Measurements from ENCODE around the gene DDIAS. TPM values are rescaled to one million over a fixed set of nuclear protein-coding genes. Genes with fewer than 3 reads are reported as not detected.

The DDIAS gene
- total and polyA plus RNA-seq, 10 donors, result 1.5 to 11.1 (median 7.3) TPM

DNA sequence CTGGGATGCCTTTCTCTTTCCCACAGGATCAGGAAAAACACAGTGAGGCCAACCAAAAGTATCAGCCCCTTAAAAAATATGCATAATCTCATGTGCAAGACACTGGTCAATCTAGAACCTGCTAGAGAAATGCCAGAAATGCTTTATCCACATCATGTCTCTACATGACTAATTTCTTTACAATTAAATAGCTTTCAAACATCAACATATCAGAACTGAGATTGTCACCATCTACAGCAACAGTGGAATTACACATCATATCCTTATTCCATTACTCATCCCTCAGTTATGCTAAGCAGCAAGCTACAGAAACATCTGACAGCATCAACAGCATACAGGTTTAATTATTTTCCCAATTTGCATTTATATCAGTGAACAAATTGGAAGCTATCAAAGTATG lies 78.8 kb downstream of the DDIAS start:
- H3K4me1 ChIP-seq, result peaks cover 0 to 24% (median 0%) of the 10 kb centered on the region in 6 donors
- intact Hi-C loops (cut with DNase I; ENCODE audit: low total_unique reads), result no loop called here
- H3K27ac ChIP-seq, result no peak overlapping the region

DNA sequence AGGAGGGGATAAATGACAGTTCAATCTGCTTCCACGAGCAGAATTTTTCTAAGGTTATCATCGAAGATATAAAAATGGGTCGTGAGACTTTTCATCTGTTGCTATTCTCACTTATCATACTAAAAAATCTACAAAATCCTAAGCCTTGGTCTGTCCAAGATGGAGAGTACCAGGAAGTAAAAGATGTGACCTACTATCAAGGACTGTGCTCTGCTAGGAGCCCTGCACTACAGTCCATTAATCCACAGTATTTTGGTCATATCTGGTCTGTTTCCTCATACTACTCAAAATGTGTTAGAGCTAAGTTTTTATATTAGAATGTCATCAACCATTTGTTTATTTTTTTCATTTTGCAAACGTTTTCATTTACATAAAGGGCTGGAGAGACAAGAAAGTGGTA lies 79.4 kb downstream of the DDIAS start:
- no peak for DNase-seq
- H3K27ac ChIP-seq, result no peak overlapping the region

More for the DNA sequence above, 78.8 kb downstream of the DDIAS start:
- Histone ChIP-seq H3K4me3 (no peak overlapping the region), H3K27me3 (replicated peaks in 1 of 7) (no peaks in the 10 kb centered on the region), H3K36me3 (peaks cover 0 to 45% (median 14%) of the 10 kb centered on the region in 6 donors), H3K9me3 (no peaks in the 10 kb centered on the region)
- no peak for DNase-seq
- TF ChIP-seq POLR2A (IDR thresholded peaks at IDR 0.05) (no peak), POLR2AphosphoS5 (IDR thresholded peaks at IDR 0.05) (no peak)
- TF ChIP-seq, protein P1, sequence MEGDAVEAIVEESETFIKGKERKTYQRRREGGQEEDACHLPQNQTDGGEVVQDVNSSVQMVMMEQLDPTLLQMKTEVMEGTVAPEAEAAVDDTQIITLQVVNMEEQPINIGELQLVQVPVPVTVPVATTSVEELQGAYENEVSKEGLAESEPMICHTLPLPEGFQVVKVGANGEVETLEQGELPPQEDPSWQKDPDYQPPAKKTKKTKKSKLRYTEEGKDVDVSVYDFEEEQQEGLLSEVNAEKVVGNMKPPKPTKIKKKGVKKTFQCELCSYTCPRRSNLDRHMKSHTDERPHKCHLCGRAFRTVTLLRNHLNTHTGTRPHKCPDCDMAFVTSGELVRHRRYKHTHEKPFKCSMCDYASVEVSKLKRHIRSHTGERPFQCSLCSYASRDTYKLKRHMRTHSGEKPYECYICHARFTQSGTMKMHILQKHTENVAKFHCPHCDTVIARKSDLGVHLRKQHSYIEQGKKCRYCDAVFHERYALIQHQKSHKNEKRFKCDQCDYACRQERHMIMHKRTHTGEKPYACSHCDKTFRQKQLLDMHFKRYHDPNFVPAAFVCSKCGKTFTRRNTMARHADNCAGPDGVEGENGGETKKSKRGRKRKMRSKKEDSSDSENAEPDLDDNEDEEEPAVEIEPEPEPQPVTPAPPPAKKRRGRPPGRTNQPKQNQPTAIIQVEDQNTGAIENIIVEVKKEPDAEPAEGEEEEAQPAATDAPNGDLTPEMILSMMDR (IDR thresholded peaks at IDR 0.05 in 8 of 11, conservative IDR thresholded peaks at IDR 0.05 in 3 of 11), result no peak

DNA sequence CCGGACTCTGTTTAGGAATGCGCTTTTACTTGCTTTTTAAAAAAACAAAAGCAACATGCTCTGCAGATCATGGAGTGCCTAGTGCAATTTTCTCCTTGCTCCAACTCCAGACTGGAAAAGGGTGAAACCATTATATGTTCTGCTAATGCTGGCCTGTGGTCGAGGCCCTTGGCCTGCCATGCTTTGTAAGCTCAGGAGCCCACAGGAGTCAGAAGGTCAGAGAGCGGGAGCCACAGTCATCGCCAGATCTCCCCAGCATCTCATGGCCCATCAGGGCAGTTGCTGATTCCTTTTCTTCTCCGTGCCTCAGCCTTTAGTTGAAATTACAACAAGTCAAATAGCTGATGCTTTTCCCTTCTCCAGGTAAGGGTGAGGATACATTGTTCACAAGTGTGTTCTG lies 80.3 kb downstream of the DDIAS start:
- no peak for DNase-seq
- WGBS, 5 donors, result 89 to 96% (median 93%) methylated on average over 6 of the region's 6 CpGs
- Histone ChIP-seq H3K4me1 (peaks cover 0 to 19% (median 0%) of the 10 kb centered on the region in 6 donors), H3K27ac (no peak overlapping the region), H3K4me3 (no peak overlapping the region), H3K36me3 (peaks cover 0 to 61% (median 14%) of the 10 kb centered on the region in 6 donors), H3K27me3 (replicated peaks in 1 of 7) (no peaks in the 10 kb centered on the region), H3K9me3 (no peaks in the 10 kb centered on the region)
- intact Hi-C loops (cut with DNase I; ENCODE audit: low total_unique reads), result no loop called here
- TF ChIP-seq POLR2A (IDR thresholded peaks at IDR 0.05) (no peak), POLR2AphosphoS5 (IDR thresholded peaks at IDR 0.05) (no peak)
- TF ChIP-seq, protein P1 (IDR thresholded peaks at IDR 0.05 in 8 of 11, conservative IDR thresholded peaks at IDR 0.05 in 3 of 11), result no peak

More for the DNA sequence above, 79.4 kb downstream of the DDIAS start:
- intact Hi-C loops (cut with DNase I; ENCODE audit: low total_unique reads), result no loop called here
- no peak overlapping the region for H3K4me3 ChIP-seq
- no peaks in the 10 kb centered on the region for H3K9me3 ChIP-seq
- H3K4me1 ChIP-seq, result peaks cover 0 to 24% (median 0%) of the 10 kb centered on the region in 6 donors
- no peaks in the 10 kb centered on the region for H3K27me3 ChIP-seq (replicated peaks in 1 of 7)
- H3K36me3 ChIP-seq, result peaks cover 0 to 52% (median 14%) of the 10 kb centered on the region in 6 donors
- WGBS, 5 donors, result 82 to 91% (median 87%) methylated on average over 4 of the region's 4 CpGs
- TF ChIP-seq POLR2AphosphoS5 (IDR thresholded peaks at IDR 0.05), result no peak
- TF ChIP-seq POLR2A (IDR thresholded peaks at IDR 0.05), result no peak
- TF ChIP-seq, protein P1 (IDR thresholded peaks at IDR 0.05 in 8 of 11, conservative IDR thresholded peaks at IDR 0.05 in 3 of 11), result no peak

Other genes starting within 250 kb of the DDIAS start
- under 1 TPM in 2 of 7 donors, not detected in 5; 0.07 to 0.09 TPM for gene FAM181B, start 167.9 kb upstream of the DDIAS start, total RNA-seq
- gene FAM181B, start 167.9 kb upstream of the DDIAS start, polyA plus RNA-seq, result under 1 TPM; 0.09 to 0.22 (median 0.20) TPM
- 10 to 100 TPM; 54.5 to 85.7 (median 66.7) TPM for gene PRCP, start 1.3 kb upstream of the DDIAS start, total RNA-seq
- gene PRCP, start 1.3 kb upstream of the DDIAS start, polyA plus RNA-seq, result 10 to 100 TPM; 22.2 to 32.9 (median 29.1) TPM
- gene RAB30, start 170.2 kb downstream of the DDIAS start, total RNA-seq, result 10 to 100 TPM; 15.5 to 42.8 (median 36.2) TPM
- 1 to 10 TPM; 3.8 to 7.4 (median 4.4) TPM for gene RAB30, start 170.2 kb downstream of the DDIAS start, polyA plus RNA-seq